Measurements from ENCODE around the gene RPSA.

DNA sequence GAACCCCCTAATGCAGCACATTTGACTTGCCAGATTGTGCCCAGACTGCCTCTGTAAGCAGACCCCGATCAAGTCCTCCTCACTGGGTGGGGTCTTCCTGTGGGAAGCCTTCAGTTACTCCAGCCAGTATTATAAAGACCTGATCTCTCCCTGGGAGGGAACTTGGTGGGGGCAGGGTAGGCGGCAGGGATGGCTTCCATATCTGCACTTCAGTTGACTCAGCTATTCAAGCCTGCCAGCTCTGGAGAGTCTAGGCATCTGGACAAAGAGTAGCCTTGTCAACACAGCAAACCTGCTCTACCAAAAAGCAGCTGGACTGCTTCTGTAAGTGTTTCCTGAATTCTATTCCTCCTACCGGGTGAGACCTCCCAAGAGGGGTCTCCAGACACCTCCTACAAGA lies 44.3 kb upstream of the RPSA start:
- TF ChIP-seq, protein P1, sequence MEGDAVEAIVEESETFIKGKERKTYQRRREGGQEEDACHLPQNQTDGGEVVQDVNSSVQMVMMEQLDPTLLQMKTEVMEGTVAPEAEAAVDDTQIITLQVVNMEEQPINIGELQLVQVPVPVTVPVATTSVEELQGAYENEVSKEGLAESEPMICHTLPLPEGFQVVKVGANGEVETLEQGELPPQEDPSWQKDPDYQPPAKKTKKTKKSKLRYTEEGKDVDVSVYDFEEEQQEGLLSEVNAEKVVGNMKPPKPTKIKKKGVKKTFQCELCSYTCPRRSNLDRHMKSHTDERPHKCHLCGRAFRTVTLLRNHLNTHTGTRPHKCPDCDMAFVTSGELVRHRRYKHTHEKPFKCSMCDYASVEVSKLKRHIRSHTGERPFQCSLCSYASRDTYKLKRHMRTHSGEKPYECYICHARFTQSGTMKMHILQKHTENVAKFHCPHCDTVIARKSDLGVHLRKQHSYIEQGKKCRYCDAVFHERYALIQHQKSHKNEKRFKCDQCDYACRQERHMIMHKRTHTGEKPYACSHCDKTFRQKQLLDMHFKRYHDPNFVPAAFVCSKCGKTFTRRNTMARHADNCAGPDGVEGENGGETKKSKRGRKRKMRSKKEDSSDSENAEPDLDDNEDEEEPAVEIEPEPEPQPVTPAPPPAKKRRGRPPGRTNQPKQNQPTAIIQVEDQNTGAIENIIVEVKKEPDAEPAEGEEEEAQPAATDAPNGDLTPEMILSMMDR (IDR thresholded peaks at IDR 0.05) = no peak
- TF ChIP-seq, protein P2, sequence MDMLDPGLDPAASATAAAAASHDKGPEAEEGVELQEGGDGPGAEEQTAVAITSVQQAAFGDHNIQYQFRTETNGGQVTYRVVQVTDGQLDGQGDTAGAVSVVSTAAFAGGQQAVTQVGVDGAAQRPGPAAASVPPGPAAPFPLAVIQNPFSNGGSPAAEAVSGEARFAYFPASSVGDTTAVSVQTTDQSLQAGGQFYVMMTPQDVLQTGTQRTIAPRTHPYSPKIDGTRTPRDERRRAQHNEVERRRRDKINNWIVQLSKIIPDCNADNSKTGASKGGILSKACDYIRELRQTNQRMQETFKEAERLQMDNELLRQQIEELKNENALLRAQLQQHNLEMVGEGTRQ (IDR thresholded peaks at IDR 0.05) = no peak
- TF ChIP-seq ZFP36 (IDR thresholded peaks at IDR 0.05; ENCODE audit: borderline replicate concordance, partially characterized antibody) (no peak), POLR2A (IDR thresholded peaks at IDR 0.05; ENCODE audit: low read length) (no peak), CHD2 (IDR thresholded peaks at IDR 0.05; ENCODE audit: low read length, partially characterized antibody) (no peak), PHF8 (IDR thresholded peaks at IDR 0.05; ENCODE audit: borderline replicate concordance, low read depth) (no peak), JUNB (IDR thresholded peaks at IDR 0.05) (no peak), EP300 (IDR thresholded peaks at IDR 0.05) (no peak), SMC3 (IDR thresholded peaks at IDR 0.05) (no peak), NR3C1 (IDR thresholded peaks at IDR 0.05) (no peak), HOXA7 (CRISPR knock-in tag; IDR thresholded peaks at IDR 0.05) (no peak)
- TF ChIP-seq, protein P3, sequence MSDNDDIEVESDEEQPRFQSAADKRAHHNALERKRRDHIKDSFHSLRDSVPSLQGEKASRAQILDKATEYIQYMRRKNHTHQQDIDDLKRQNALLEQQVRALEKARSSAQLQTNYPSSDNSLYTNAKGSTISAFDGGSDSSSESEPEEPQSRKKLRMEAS (IDR thresholded peaks at IDR 0.05) = no peak
- TF ChIP-seq, protein P4, sequence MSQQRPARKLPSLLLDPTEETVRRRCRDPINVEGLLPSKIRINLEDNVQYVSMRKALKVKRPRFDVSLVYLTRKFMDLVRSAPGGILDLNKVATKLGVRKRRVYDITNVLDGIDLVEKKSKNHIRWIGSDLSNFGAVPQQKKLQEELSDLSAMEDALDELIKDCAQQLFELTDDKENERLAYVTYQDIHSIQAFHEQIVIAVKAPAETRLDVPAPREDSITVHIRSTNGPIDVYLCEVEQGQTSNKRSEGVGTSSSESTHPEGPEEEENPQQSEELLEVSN (IDR thresholded peaks at IDR 0.05; ENCODE audit: borderline replicate concordance, low read depth) = no peak
